ENCODE measurements around the gene CEP85.
"Not testable (repeated sequence)": the region's sequence is repeated elsewhere in the genome, so short reads cannot be mapped to it uniquely, and the experiment has no call there.

The CEP85 gene

DNA sequence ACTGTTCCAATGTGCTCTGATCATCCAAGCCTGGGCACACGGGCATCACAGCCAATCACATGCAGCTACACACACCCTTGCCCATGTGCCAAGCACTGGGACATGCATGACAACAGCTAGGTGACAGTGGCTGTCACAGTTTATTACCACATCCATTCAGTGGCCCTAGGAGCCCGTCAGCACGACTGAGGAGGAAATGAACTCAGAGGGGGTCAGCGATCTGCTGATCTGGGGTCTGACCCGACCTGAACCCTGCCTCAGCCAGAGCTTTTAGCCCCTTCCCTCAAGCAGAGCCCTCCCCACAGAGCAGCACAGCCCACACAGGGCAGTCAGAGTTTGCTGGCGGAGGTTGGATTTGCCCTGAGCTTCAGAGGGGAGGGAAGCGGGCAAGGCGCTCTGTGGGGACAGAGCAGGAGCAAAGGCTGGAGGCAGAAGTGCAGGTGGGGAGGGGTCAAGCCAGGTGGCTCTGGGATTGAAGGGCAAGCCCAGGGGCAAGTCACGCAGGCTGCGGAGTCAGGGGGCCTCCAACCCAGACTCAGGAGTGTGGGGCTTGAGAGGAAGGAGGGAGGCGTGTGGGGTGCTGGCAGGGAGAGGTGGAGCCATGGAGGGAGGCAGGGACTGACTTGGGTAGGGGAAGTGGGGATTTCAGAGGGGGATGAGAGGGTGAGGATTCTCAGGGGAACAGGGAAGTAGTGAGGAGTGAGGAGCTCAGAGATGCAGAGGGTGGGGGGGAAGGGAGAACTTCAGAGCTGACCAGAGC, 56.3 kb downstream of the CEP85 start:
- DNase-seq (ENCODE audit: low read depth in 1 of 2, low spot score in 1 of 2): no peak

- DNase-seq (ENCODE audit: low read depth in 1 of 2, low spot score in 1 of 2): no peak
Measured at GRCh38 chr1:26290882-26291261, 56.9 kb downstream of the CEP85 start.

GRCh38 chr1:26291433-26291832, 57.4 kb downstream of the CEP85 start:
- no peak for DNase-seq (ENCODE audit: low read depth in 1 of 2, low spot score in 1 of 2)

GRCh38 chr1:26291939-26292338, 57.9 kb downstream of the CEP85 start:
- no peak for DNase-seq (ENCODE audit: low read depth in 1 of 2, low spot score in 1 of 2)

DNA sequence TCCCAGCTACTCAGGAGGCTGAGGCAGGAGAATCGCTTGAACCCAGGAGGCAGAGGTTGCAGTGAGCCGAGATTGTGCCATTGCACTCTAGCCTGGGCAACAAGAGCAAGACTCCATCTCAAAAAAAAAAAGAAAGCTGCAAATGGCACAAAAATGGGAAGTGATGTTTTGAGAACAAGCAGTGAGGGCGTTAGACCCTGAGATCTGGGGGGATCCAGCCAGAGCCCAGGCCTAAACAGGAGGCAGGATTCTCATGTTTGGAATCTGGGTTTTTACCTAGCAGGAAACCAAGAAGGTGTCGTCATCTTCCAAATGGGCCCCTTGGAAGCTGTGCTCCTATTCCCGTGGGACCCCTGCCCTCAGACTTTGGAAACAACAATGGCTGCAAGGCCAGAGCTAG, 58.7 kb downstream of the CEP85 start:
- not testable (repeated sequence) for DNase-seq (ENCODE audit: low read depth in 1 of 2, low spot score in 1 of 2)

DNA sequence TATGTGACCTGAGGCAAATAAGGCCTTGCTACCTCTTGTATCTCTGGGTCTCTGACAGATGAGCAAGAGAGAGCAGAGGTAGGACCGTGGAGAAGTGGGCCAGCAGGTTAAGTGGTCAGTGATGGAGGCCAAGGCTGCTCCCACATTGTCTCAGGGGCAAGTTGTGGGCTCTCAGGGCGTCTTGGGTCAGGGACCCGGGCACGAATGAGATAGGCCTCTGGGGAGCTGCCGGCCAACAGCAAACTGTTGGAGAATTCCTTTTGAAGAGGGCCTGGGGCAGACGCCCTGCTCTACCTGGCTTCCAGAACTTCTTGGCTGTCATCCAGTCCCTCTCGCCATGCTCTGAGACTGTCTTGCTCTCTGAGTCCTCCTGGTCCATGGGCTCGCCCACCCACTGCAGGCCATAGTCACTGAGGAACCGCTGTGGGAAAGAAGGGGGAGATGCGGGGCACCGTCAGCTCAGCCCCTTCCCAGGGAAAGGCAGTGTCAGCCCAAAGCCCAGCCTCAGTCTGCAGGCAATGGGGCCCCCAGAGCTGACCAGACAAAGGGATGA, 60.0 kb downstream of the CEP85 start:
- no peak for DNase-seq (ENCODE audit: low read depth in 1 of 2, low spot score in 1 of 2)

- no peak for DNase-seq (ENCODE audit: low read depth in 1 of 2, low spot score in 1 of 2)
Measured at GRCh38 chr1:26295194-26296138, 61.5 kb downstream of the CEP85 start.

- DNase-seq (ENCODE audit: low read depth in 1 of 2, low spot score in 1 of 2): no peak
Measured at GRCh38 chr1:26296340-26297056, 62.5 kb downstream of the CEP85 start.

DNA sequence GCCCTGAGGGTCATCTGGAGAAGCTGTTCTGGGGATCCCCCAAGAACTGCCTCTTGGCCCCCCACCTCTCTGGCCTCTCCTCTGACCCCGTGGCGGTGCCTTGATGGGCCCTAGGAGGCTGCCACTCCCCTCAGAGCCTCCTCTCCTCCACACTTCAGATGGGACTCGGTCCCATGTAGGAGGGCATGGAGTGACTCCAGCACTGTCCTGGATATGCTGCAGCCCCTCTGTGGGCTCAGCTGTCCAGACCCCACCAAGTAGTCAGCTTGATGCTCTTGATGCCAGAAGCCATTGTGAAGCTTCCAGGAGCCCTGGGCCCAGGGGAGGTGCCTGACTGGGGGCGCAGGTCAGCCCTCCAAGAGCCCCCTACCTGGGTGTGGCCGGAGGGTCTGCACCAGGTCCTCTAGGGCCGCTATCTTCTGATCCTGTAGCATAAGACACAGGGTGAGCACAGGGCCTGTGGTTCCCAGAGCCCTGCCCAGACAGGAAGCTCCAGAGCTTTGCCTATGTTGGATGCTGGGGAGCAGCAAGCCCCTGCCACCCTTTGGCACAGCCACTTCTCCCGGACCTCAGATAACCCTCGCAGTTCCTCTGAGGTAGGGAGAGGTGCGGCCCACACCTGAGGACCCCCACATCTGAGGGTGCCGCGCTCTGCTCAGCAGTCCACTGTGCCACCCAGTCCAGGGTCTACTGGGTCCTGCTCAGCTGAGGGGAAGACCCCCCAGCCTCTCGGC, 63.2 kb downstream of the CEP85 start:
- DNase-seq (ENCODE audit: low read depth in 1 of 2, low spot score in 1 of 2): no peak

GRCh38 chr1:26297791-26298124, 63.8 kb downstream of the CEP85 start:
- no peak for DNase-seq (ENCODE audit: low read depth in 1 of 2, low spot score in 1 of 2)

DNA sequence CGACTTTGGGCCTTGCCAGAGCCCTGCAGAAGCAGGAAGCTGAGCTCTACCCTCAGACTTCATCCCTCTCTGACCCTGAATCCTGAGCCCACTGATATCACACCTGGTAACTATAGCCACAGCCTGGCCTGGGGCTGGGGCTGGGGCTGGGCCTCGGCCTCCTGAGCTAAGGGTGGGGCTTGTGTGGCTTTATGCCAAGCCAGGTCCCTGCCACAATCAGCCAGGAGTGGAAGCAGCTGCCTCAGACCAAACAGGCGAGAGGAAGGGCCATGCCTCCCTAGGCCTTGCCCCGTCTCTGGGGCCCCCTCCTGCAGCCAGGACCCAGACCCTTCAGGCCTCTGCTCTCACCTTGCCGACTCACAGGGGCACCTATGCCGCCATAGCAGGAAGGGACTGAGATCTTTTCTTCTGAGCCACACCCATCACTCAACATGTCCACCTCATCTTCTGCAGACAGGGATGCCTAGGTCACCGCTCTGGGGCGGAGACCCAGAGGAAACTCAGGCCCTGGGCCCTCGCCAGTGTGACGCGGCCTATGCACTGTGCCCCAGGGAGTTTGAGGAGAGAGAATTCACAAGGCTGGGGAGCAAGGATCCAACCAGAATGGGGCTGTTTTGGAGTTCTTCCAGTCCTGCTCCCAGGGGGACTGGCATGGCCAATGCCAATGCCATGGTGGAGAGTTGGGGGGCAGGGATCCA, 66.7 kb downstream of the CEP85 start:
- DNase-seq (ENCODE audit: low read depth in 1 of 2, low spot score in 1 of 2): no peak

DNA sequence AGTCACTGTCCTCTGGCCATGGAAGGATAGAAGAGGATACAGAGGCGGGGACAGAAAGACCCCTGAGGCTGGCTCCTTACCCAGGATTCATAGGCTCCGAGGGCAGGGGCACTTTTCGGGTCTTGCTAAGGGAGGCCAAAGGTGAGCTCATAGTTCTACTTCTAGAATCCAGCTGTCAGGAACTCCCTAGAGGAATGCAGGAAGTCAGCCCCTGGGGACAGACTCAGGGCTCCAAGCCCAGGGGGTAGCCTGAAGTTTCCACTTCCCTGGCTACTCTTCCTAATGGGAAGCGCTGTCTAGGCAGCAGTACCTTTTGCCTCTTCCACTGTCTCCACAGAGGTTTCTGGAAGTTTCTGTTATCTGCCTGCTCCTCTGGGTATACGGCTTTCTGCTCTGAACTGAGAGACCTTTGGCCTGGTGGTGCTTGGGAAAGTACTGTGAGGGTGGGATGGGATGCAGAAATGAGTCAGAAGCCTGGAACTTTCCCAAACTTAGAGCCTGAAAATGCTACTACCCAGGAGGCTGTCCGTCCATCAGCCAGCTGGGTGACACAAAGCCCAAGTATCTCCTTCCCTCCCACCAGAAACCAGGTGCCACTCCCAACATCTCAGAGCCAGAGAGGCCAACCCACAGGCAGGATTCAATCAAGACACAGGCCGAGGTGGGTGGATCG, 68.9 kb downstream of the CEP85 start:
- no peak for DNase-seq (ENCODE audit: low read depth in 1 of 2, low spot score in 1 of 2)

DNA sequence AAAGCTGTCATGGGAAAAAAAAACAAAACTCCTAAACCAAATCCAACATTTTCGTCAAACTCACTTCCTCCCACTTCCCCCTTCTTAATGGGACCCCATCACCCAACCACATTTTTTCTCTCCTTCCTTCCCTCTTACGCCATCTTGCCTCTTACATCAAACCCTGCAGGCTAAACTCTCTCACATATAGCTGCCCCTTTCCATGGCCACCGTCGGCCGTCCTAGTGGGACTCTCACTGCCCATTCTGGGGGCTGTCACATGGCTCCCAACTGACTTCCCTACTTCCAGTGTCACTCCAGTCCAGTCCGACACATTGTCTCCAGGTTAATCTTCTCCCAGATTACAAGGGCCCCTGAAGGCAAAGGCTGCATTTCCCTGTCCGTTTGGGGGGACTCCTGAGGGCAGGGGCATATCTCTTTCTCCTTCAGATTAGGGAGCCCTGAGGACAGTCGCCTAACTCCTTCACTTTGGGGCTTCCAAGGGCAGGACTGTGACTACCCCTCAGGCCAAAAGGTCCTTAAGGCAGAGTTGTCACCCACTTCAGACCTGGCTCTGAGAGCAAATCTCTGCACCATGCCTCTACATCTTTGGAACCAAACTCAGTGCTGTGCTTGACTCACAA, 71.8 kb downstream of the CEP85 start:
- no peak for DNase-seq (ENCODE audit: low read depth in 1 of 2, low spot score in 1 of 2)

DNA sequence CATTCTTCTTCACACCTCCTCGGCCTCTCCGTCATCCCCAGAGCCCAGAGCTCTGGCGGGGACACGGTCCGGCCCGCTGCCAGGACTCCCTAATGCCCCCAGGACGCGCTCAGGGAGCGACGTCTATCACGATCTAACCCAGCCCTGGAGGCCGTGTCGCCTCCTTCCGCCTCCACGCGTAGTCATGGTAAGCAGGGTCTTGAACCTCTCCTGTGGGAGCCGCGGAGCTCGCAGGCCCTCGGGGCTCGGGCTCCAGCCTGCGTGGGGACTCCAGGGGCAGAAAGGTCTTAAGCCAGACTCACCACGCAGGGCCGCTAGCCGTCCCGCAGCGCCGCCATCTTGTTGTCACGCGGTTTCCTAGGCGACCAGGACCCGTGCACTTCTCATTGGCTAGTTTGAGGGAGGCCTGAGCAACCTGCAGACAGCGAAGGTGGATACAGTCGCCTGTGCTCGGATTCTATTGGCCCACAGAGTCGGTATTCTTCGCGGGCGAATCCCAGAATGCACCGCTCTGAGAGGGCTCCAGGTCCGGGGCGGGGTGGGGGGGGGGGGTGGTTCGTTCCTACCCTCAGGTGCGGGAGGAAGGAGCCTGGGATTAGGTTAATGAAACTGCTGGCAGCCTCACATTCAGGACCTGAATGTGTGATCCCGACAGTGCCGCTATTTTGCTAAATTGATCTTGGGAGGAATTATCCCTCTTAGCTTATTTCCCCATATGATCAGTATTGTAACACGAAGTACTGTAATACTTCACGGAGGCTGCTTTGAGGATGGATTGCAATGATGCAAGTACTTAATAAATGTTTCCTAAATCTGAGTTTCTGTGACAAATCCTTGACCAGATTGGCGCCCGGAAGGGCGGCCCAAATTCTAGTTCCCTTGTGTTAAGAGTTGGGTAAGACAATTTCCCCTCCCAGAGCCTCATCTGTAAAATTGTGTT, 72.6 kb downstream of the CEP85 start, which contains the start of gene UBXN11:
Gene UBXN11 (minus strand): TSS at position 347 of the 940 bp plus-strand sequence. CDS start 3,753 bp downstream, outside the sequence.
- peak; percentile 74 to 77 for DNase-seq (ENCODE audit: low read depth in 1 of 2, low spot score in 1 of 2)

DNA sequence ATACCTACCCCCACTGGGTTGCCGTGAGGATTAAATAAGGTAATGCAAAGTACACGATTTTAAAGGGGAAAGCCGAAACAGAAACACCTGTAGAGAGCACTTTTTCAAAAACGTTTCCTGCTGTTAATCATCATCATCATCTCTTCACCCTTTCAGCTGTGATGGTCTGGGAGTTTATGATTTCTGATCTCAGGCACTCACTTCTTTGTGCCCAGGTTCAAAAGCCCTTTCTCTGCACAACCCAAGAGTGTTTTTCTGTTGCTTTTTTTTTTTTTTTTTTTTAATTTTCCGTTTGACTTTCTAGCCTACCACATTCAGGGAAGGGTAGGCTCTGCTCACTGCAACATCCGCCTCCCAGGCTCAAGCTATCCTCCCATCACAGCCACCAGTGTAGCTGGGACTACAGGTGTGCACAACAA, 73.4 kb downstream of the CEP85 start:
- no peak for DNase-seq (ENCODE audit: low read depth in 1 of 2, low spot score in 1 of 2)

DNA sequence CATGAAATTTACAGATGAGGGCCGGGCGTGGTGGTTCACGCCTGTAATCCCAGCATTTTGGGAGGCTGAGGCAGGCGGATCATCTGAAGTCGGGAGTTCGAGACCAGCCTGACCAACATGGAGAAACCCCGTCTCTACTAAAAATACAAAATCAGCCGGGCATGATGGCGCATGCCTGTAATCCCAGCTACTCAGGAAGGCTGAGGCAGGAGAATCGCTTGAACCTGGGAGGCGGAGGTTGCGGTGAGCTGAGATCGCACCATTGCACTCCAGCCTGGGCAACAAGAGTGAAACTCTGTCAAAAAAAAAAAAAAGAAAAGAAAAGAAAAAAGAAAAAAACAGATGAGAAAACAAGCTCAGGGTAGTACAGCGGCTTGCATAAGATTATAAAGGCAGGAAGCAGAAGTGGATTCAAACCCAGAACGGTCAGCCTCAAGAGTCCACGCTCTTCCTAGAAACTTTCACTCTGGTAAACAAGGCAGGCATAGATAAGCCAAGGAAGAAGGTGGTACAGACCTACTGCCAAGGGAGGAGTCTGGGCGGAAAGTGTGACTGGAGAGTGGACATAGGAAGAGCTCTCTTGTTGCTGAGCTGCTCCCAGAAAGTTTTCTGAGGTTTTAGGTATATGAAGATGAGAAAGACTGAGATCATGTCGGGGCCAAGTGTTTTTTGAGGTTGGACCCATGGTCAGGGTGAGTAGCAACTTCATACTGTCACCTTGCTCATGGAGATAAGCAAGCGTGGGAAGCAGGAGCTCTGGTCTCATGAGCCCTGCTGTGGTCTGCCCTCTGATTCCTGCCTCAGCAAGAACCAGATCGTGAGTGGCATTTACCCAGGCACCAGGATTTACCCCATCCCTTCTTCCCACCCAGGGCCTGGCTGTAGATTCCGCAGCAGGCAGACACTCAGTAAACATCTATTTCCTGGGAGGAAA, 74.2 kb downstream of the CEP85 start:
- DNase-seq (ENCODE audit: low read depth in 1 of 2, low spot score in 1 of 2): not testable (repeated sequence)

DNA sequence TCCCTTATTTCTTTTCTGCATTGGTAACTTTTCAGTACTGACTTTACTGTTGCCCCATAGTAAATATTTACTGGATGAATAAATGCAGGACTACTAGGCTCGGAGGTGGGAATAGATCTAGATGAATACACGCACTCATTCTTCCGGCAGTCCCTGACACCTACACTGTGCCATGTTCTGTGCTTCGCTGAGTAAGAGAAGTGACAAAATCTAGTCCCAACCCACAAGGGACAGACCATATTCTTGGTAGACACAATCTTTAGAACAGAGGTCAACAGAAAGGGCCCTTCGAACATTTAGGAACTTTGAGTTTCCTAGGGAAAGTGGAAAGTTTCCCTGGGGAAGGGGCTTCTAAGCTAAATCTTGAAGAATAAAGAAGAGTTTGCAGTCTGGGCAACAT, 80.5 kb downstream of the CEP85 start:
- DNase-seq (ENCODE audit: low read depth in 1 of 2, low spot score in 1 of 2): no peak
